Esophagus squamous epithelium (tissue), 5 donors: ENCODE data around the gene TIAM2. TPM values are rescaled to one million over a fixed set of nuclear protein-coding genes. Genes with fewer than 3 reads are reported as not detected.
A peak's percentile ranks its signal among the peaks of the same experiment; 100 is the strongest.

ENCODE experiments used
- DNase-seq: peaks from one replicate; lab custom pipeline; 2025; lab: John Stamatoyannopoulos, UW
- H3K27ac ChIP-seq, 4 donors: fragments of 200-600 bp; sonication (generic); one replicate each; pipeline ENCODE4 v1.5.1; 2016 to 2019; ENCODE audit warnings: mild to moderate bottlenecking in 1 of 4
- H3K27me3 ChIP-seq, 4 donors: fragments of 200-600 bp; sonication (generic); 1 replicate in 3 of 4; 2 replicates in 1 of 4; pipeline versions ENCODE4 v1.5.1 to v1.6.0; 2017 to 2021; ENCODE audit warnings: antibody characterized with exemption in 1 of 4
- H3K36me3 ChIP-seq, 3 donors: fragments of 200-600 bp; sonication (generic); one replicate each; pipeline ENCODE4 v1.5.1; 2016 to 2019
- H3K4me1 ChIP-seq, 3 donors: fragments of 200-600 bp; sonication (generic); one replicate each; pipeline ENCODE4 v1.5.1; 2017 to 2019
- H3K4me3 ChIP-seq, 4 donors: fragments of 200-600 bp; sonication (generic); 1 replicate in 3 of 4; 2 replicates in 1 of 4; pipeline ENCODE4 v1.5.1; 2016 to 2019; ENCODE audit warnings: mild to moderate bottlenecking in 2 of 4, moderate library complexity in 1 of 4
- H3K9me3 ChIP-seq, 3 donors: fragments of 200-600 bp; sonication (generic); one replicate each; pipeline ENCODE4 v1.5.1; 2016 to 2019
- CTCF ChIP-seq, 6 experiments: fragments of 450-650 bp in 4 of 6; fragments of 200-600 bp in 2 of 6; sonication (generic) in 2 of 6; IDR thresholded peaks; one replicate each; pipeline ENCODE4 v1.5.1; 2016 to 2019; ENCODE audit warnings: antibody characterized with exemption in 6 of 6, mild to moderate bottlenecking in 4 of 6, moderate library complexity in 4 of 6
- POLR2A ChIP-seq, 4 donors: fragments of 450-650 bp; IDR thresholded peaks; one replicate each; pipeline ENCODE4 v1.6.1; 2017; ENCODE audit warnings: antibody characterized with exemption in 4 of 4, mild to moderate bottlenecking in 4 of 4, moderate library complexity in 3 of 4
- WGBS, 2 donors: methylation state at CpG; one replicate each; pipeline ENCODE4 v1.1.5; 2018; 5-methylcytosine and 5-hydroxymethylcytosine counted together
- intact Hi-C: fragments of 100-400 bp; cut with DNase I; formaldehyde crosslinking; loops from one replicate; pipeline ENCODE4 v1.15.0; 2022
- total RNA-seq, 4 donors: library from RNA; depleted of rRNA; stranded (reverse); fragments of >200 nt; gene quantifications; one replicate each; pipeline ENCODE4 v1.1.0, GENCODE V29; 2016
- donor health status: DM: yes; HTN: yes; CAD: no.

TIAM2 gene
- total RNA-seq, 4 donors from 2014 or later, result 2.3 to 10.3 (median 5.6) TPM

- DNase-seq, result no peak
These were observed 264.8 kb downstream of the TIAM2 start for GRCh38 chr6:155259897-155260296.

GRCh38 chr6:155260686-155261085, 265.6 kb downstream of the TIAM2 start:
- Histone ChIP-seq H3K27me3 (no peaks in the 10 kb centered on the region), H3K27ac (no peak overlapping the region), H3K9me3 (no peaks in the 10 kb centered on the region), H3K4me1 (peaks cover 4 to 15% (median 6%) of the 10 kb centered on the region in 3 donors), H3K36me3 (peaks cover 0 to 50% (median 4%) of the 10 kb centered on the region in 3 donors), H3K4me3 (no peak overlapping the region)
- no peak for TF ChIP-seq CTCF (IDR thresholded peaks at IDR 0.05)
- no peak for TF ChIP-seq POLR2A (IDR thresholded peaks at IDR 0.05)
- WGBS, 2 donors, result 39 to 85% methylated on average over 3 of the region's 3 CpGs
- intact Hi-C loops, result no loop called here
- no peak for DNase-seq

More at GRCh38 chr6:155259897-155260296, 264.8 kb downstream of the TIAM2 start:
- WGBS, 2 donors, result 92 to 94% methylated on average over 4 to 5 of the region's 5 CpGs
- no peak overlapping the region for H3K27ac ChIP-seq
- H3K27me3 ChIP-seq, result no peaks in the 10 kb centered on the region
- TF ChIP-seq CTCF (IDR thresholded peaks at IDR 0.05), result no peak
- TF ChIP-seq POLR2A (IDR thresholded peaks at IDR 0.05), result no peak
- H3K36me3 ChIP-seq, result peaks cover 3 to 58% (median 4%) of the 10 kb centered on the region in 3 donors
- no peaks in the 10 kb centered on the region for H3K9me3 ChIP-seq
- intact Hi-C loops, result no loop called here
- H3K4me1 ChIP-seq, result peaks cover 2 to 11% (median 3%) of the 10 kb centered on the region in 3 donors
- H3K4me3 ChIP-seq, result no peak overlapping the region

GRCh38 chr6:155261111-155261900, 266.2 kb downstream of the TIAM2 start:
- intact Hi-C loops, result no loop called here
- WGBS, 2 donors, result 88 to 95% methylated on average over 10 to 11 of the region's 11 CpGs
- DNase-seq, result no peak
- no peak for TF ChIP-seq POLR2A (IDR thresholded peaks at IDR 0.05)
- TF ChIP-seq CTCF (IDR thresholded peaks at IDR 0.05), result no peak
- Histone ChIP-seq H3K36me3 (peaks cover 0 to 44% (median 4%) of the 10 kb centered on the region in 3 donors), H3K4me1 (peaks cover 4 to 15% (median 6%) of the 10 kb centered on the region in 3 donors), H3K4me3 (no peak overlapping the region), H3K9me3 (no peaks in the 10 kb centered on the region), H3K27ac (no peak overlapping the region), H3K27me3 (no peaks in the 10 kb centered on the region)

- TF ChIP-seq POLR2A (IDR thresholded peaks at IDR 0.05) (no peak), CTCF (IDR thresholded peaks at IDR 0.05) (no peak)
- H3K27ac ChIP-seq, result no peak overlapping the region
- no peaks in the 10 kb centered on the region for H3K27me3 ChIP-seq
- no peaks in the 10 kb centered on the region for H3K9me3 ChIP-seq
- no peak for DNase-seq
- H3K4me1 ChIP-seq, result peaks cover 4 to 23% (median 6%) of the 10 kb centered on the region in 3 donors
- no peak overlapping the region for H3K4me3 ChIP-seq
- intact Hi-C loops, result no loop called here
- WGBS, 2 donors, result 90 to 93% methylated on average over 4 of the region's 4 CpGs
- H3K36me3 ChIP-seq, result peaks cover 0 to 39% (median 4%) of the 10 kb centered on the region in 3 donors
These were observed 267.5 kb downstream of the TIAM2 start for GRCh38 chr6:155262655-155263054.

- H3K36me3 ChIP-seq, result peaks cover 0 to 31% (median 4%) of the 10 kb centered on the region in 3 donors
- intact Hi-C loops, result no loop called here
- 82 to 87% methylated on average over 10 of the region's 10 CpGs for WGBS, 2 donors
- H3K27me3 ChIP-seq, result no peaks in the 10 kb centered on the region
- no peak within 1 kb of the TSS for H3K4me3 ChIP-seq
- DNase-seq, result no peak
- peak within 1 kb of the TSS in 2 of 4 donors; percentile 21 to 55 for H3K27ac ChIP-seq
- H3K9me3 ChIP-seq, result no peaks in the 10 kb centered on the region
- no peak for TF ChIP-seq CTCF (IDR thresholded peaks at IDR 0.05)
- no peak for TF ChIP-seq POLR2A (IDR thresholded peaks at IDR 0.05)
- peaks cover 4 to 28% (median 6%) of the 10 kb centered on the region in 3 donors for H3K4me1 ChIP-seq
These were observed 268.4 kb downstream of the TIAM2 start, which contains the start of gene CLDN20 for GRCh38 chr6:155263373-155264063. TSS of gene CLDN20 (plus strand) at chr6:155264013. CDS start at chr6:155275720, 11,707 bp downstream.
